Transverse colon (tissue), 3 donors: ENCODE measurements around the gene CAPN5.

Source experiments
- CTCF ChIP-seq, 5 experiments: fragments of 200-600 bp in 3 of 5; fragments of 450-650 bp in 2 of 5; sonication (generic) in 3 of 5; IDR thresholded peaks; 1 replicate in 2 of 5; 2 replicates in 3 of 5; pipeline ENCODE4 v1.5.1; 2016 to 2017; ENCODE audit warnings: antibody characterized with exemption in 5 of 5, inconsistent platforms in 3 of 5, mild to moderate bottlenecking in 2 of 5, moderate library complexity in 1 of 5
- POLR2A ChIP-seq: fragments of 450-650 bp; IDR thresholded peaks from one replicate; pipeline ENCODE4 v1.6.1; 2016; ENCODE audit warnings: antibody characterized with exemption, mild to moderate bottlenecking, moderate library complexity

- TF ChIP-seq CTCF (IDR thresholded peaks at IDR 0.05) (no peak), POLR2A (no peak)
Measured at GRCh38 chr11:77069336-77069968, 2.7 kb downstream of the CAPN5 start.
